Motor neuron (in vitro differentiated cells): ENCODE measurements around the gene WNT9B. TPM values are rescaled to one million over a fixed set of nuclear protein-coding genes. Genes with fewer than 3 reads are reported as not detected.
"Not testable (repeated sequence)": the region's sequence is repeated elsewhere in the genome, so short reads cannot be mapped to it uniquely, and the experiment has no call there.

Experiments used
- ATAC-seq, 8 experiments: fragments of 200-7000 bp; cut with Tn5 transposase; replicated peaks in 6 of 8; 2 replicates each; pipeline ENCODE4 v1.8.0; 2021; ENCODE audit warnings: mild to moderate bottlenecking in 8 of 8, moderate library complexity in 8 of 8
- H3K27ac ChIP-seq, 2 donors: fragments of 250-450 bp; sonication (Bioruptor Pico); 2 replicates each; pipeline ENCODE4 v1.9.0; 2021; ENCODE audit warnings: antibody characterized with exemption in 2 of 2, mild to moderate bottlenecking in 2 of 2, moderate library complexity in 1 of 2
- H3K4me1 ChIP-seq, 2 donors: fragments of 250-450 bp; sonication (Bioruptor Pico); replicated peaks in 1 of 2; 2 replicates each; pipeline ENCODE4 v1.6.1; 2021; ENCODE audit warnings: antibody characterized with exemption in 2 of 2, mild to moderate bottlenecking in 2 of 2, moderate library complexity in 1 of 2
- H3K4me3 ChIP-seq, 5 donors: fragments of 250-450 bp; sonication (Bioruptor Pico); 2 replicates each; pipeline ENCODE4 v1.9.0; 2021; ENCODE audit warnings: antibody characterized with exemption in 5 of 5, mild to moderate bottlenecking in 5 of 5, moderate library complexity in 4 of 5
- WGBS, 10 experiments: fragments of 450-650 bp; shearing (Covaris generic); methylation state at CpG; one replicate each; pipeline ENCODE4 v1.0.0; 2022; 5-methylcytosine and 5-hydroxymethylcytosine counted together
- in situ Hi-C, 9 experiments: fragments of 400-800 bp; cut with MboI; loops; one replicate each; pipeline ENCODE4 v1.15.0; 2021; ENCODE audit warnings: low sequenced_read_pairs in 9 of 9, low pct_unique_long_range_greater_than_20kb in 2 of 9; ENCODE audit not compliant: unreplicated experiment in 9 of 9
- total RNA-seq, 8 experiments: library from RNA; unstranded; fragments of 300-600 nt; gene quantifications; 2 replicates each; pipeline versions ENCODE4 v1.2.3 to v1.2.4, GENCODE V29; 2022

WNT9B gene
- total RNA-seq, 8 experiments from 2014 or later: 0.14 to 1.4 (median 0.29) TPM; not detected in 2

GRCh38 chr17:46831573-46832330 lies 19.6 kb upstream of the WNT9B start:
- Histone ChIP-seq H3K27ac (no peak overlapping the region), H3K4me3 (peak overlapping the region in 1 of 5 donors; percentile 4), H3K4me1 (peaks cover 17 to 23% of the 10 kb centered on the region in 2 donors)
- 0 to 100% (median 80%) methylated on average over 1 to 3 of the region's 14 CpGs; no CpG with 5 or more reads in 5 of the 10 experiments for WGBS, 10 experiments
- no peak for ATAC-seq
- in situ Hi-C loops: no loop called here

- Histone ChIP-seq H3K4me3 (peak overlapping the region in 1 of 5 donors; percentile 4), H3K27ac (no peak overlapping the region), H3K4me1 (peaks cover 17 to 23% of the 10 kb centered on the region in 2 donors)
- WGBS, 10 experiments: 100% methylated on average over 1 of the region's 11 CpGs; no CpG with 5 or more reads in 9 of the 10 experiments
- peak in 5 of 8 experiments; percentile 44 to 64 (median 53) for ATAC-seq
- in situ Hi-C loops: no loop called here
Measured at GRCh38 chr17:46832331-46832821, 19.0 kb upstream of the WNT9B start.

DNA sequence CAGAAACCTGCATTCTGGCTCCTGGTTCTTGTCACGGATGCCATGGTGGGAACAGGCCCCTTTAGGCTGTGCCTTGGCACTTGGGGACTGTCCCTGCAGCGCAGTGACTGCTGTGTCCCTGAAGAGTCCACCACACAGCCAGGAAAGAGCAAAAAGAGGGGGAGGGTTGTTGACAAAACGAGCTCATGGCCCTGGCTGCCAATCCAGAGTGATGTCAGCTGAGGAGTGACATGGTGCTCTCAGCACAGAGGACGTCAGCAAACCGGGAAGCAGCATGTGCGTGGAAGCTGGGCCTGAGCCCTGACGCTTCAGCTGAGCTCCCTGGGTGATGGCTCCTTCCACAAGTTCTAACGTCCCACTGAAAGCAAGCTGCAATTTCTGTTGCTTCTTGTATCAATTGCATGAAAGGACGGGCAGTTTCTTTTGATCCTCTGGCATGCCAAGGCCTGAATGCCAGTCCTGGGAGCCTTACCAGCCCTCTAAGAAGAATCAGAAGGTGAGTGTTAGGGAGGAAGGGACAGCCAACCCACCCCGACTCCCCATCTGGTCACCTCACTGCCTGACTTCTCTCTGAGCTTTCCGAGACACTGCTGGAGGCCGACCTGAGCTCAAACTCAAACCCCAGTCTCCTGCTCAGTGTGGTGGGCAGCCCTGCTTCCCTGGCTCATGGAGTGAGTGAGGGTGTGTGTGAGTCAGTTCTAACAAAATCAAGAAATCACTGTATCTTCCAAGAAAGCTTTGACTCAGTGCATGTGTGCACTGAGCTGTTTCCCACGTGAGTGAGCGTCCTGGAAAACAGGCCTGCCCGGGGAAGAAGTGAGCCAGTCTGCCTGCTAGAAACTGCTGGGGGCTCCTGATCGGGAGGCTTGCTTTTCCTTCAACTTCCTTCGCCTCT lies 18.2 kb upstream of the WNT9B start:
- Histone ChIP-seq H3K4me1 (peaks cover 17 to 23% of the 10 kb centered on the region in 2 donors), H3K4me3 (peak overlapping the region in 1 of 5 donors; percentile 4), H3K27ac (no peak overlapping the region)
- in situ Hi-C loops: no loop called here
- WGBS, 10 experiments: 0 to 86% (median 52%) methylated on average over 1 to 7 of the region's 17 CpGs; no CpG with 5 or more reads in 1 of the 10 experiments
- ATAC-seq: peak in 7 of 8 experiments; percentile 31 to 92 (median 86)

- Histone ChIP-seq H3K4me1 (peaks cover 17 to 23% of the 10 kb centered on the region in 2 donors), H3K4me3 (no peak overlapping the region), H3K27ac (no peak overlapping the region)
- WGBS, 10 experiments: 55 to 100% (median 96%) methylated on average over 1 to 2 of the region's 2 CpGs; no CpG with 5 or more reads in 6 of the 10 experiments
- no peak for ATAC-seq
- in situ Hi-C loops: no loop called here
Measured at GRCh38 chr17:46833840-46834208, 17.6 kb upstream of the WNT9B start.

DNA sequence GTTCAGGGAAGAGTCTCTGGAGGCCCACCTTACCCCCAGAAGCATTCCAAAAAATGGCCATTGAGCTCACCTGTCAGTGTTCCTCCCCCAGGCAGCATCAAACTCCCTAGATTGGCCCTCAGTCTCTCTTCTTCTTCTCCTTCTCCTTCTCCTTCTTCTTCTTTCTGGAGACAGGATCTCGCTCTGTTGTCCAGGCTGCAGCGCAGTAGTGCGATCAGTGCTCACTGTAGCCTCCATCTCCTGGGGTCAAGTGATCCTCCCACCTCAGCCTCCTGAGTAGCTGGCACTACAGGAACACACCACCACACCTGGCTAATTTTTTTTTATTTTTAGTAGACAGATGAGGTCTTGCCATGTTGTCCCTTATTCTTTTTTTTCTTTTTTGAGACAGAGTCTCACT lies 16.5 kb upstream of the WNT9B start:
- 88 to 100% (median 100%) methylated on average over 1 to 3 of the region's 3 CpGs; no CpG with 5 or more reads in 4 of the 10 experiments for WGBS, 10 experiments
- H3K27ac ChIP-seq: no peak overlapping the region

GRCh38 chr17:46836500-46836899 lies 14.9 kb upstream of the WNT9B start:
- H3K4me1 ChIP-seq: peaks cover 17 to 23% of the 10 kb centered on the region in 2 donors
- in situ Hi-C loops: no loop called here
- no peak overlapping the region for H3K4me3 ChIP-seq
- 54 to 100% (median 93%) methylated on average over 1 to 2 of the region's 2 CpGs; no CpG with 5 or more reads in 2 of the 10 experiments for WGBS, 10 experiments
- H3K27ac ChIP-seq: no peak overlapping the region
- ATAC-seq: no peak

More for the DNA sequence above, 16.5 kb upstream of the WNT9B start:
- in situ Hi-C loops: no loop called here
- no peak for ATAC-seq
- Histone ChIP-seq H3K4me3 (no peak overlapping the region), H3K4me1 (peaks cover 17 to 23% of the 10 kb centered on the region in 2 donors)

DNA sequence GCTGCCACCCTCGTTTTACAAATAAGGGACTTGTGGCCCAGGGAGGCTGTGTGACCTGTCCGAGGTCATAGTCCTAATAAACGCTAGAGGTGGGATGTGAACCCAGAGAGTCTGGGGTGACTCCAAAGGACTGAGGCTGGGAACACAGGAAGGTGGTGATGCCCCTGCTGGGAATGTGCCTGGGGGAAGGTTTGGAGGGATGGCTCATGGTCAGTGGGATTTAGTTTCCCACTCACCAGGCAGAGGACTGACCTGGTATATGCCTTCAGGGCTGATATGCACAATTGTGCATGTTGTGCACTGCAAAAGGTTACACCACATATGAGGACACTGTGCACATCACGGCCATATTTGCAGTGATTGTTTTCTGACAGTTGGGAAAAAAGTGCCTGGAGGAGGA lies 13.9 kb upstream of the WNT9B start:
- in situ Hi-C loops: no loop called here
- WGBS, 10 experiments: 20 to 100% (median 100%) methylated on average over 1 to 2 of the region's 4 CpGs; no CpG with 5 or more reads in 3 of the 10 experiments

DNA sequence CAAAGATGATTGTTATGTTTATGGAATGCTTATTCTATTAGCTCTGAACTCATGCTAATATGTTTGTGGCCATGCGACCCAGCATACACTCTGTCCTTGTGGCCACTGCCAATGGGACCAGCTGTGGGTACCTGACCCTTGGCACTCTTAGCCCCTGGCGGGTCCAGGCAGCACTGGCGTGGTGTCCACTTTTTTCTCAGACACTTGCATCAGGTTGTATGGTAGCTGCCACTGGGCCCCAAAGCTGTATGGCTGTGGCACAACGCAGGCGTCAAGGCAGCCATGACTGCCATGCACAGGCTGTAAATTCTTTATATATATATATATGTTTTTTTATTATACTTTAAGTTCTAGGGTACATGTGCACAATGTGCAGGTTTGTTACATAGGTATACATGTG lies 12.2 kb upstream of the WNT9B start:
- ATAC-seq: no peak
- WGBS, 10 experiments: 55 to 100% (median 82%) methylated on average over 1 to 3 of the region's 5 CpGs; no CpG with 5 or more reads in 4 of the 10 experiments
- in situ Hi-C loops: no loop called here
- peaks cover 0 to 2% of the 10 kb centered on the region in 2 donors for H3K4me1 ChIP-seq
- no peak overlapping the region for H3K27ac ChIP-seq
- H3K4me3 ChIP-seq: no peak overlapping the region

More for the DNA sequence above, 13.9 kb upstream of the WNT9B start:
- H3K27ac ChIP-seq: no peak overlapping the region
- no peak overlapping the region for H3K4me3 ChIP-seq
- no peak for ATAC-seq
- peaks cover 11 to 15% of the 10 kb centered on the region in 2 donors for H3K4me1 ChIP-seq

GRCh38 chr17:46840596-46840995 lies 10.8 kb upstream of the WNT9B start:
- in situ Hi-C loops: not testable (repeated sequence)

DNA sequence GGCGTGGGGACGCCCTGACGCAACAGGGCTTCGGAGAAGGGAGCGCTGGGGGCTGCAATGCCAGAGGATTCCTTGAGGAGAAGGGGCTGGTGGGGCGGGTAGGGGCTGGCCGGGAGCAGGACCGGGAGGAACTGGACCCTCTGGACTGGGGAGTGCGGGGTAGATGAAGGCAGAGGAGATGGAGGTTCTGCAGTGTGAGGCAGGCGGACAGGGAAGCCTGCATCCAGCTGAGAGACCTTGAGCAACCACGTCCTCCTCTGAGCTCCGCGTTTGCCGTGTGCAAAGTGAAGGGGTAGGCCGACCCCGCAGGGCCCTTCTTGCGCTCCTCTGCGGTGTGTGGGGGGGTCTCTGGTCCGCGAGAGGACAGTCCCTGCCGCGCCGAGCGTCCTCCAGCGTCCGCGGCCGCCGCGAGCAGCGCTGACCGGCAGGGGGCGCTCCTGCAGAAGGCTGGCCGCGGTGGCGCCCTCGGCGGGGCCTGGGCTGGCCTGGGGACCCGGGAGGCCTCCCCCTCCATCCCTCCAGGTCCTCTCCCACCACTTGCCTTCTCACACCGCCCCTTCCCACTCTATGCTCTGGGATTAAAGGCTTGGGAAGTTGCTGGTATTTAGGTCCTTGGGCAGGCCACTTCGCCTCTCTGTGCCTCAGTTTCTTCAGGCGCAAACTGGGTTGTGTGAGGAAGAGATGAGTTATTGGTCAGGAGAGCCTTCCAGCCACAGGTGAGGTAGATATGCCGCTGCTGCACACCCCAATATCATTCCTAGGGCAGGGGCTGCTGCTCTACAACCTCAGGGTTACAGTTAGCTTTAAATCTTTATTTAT lies 9.6 kb upstream of the WNT9B start:
- in situ Hi-C loops: no loop called here
- ATAC-seq: peak; percentile 57 to 95 (median 78)
- Histone ChIP-seq H3K27ac (no peak overlapping the region), H3K4me1 (no peaks in the 10 kb centered on the region), H3K4me3 (peak overlapping the region in 2 of 5 donors; percentile 9 to 12)
- 0 to 80% methylated on average over 1 to 3 of the region's 43 CpGs; no CpG with 5 or more reads in 8 of the 10 experiments for WGBS, 10 experiments

More at GRCh38 chr17:46840596-46840995, 10.8 kb upstream of the WNT9B start:
- ATAC-seq, H3K4me3 ChIP-seq, H3K27ac ChIP-seq, H3K4me1 ChIP-seq: not testable (repeated sequence)
- WGBS, 10 experiments: 20 to 100% (median 62%) methylated on average over 1 to 3 of the region's 3 CpGs; no CpG with 5 or more reads in 4 of the 10 experiments

GRCh38 chr17:46842835-46843234 lies 8.5 kb upstream of the WNT9B start:
- H3K4me3 ChIP-seq: no peak overlapping the region
- no peaks in the 10 kb centered on the region for H3K4me1 ChIP-seq
- in situ Hi-C loops: no loop called here
- no peak for ATAC-seq
- WGBS, 10 experiments: 7 to 100% (median 90%) methylated on average over 1 to 3 of the region's 3 CpGs; no CpG with 5 or more reads in 3 of the 10 experiments
- no peak overlapping the region for H3K27ac ChIP-seq
